HG03064 (cell line): ENCODE data around the gene PRXL2A.
"Not testable (repeated sequence)": the region's sequence is repeated elsewhere in the genome, so short reads cannot be mapped to it uniquely, and the experiment has no call there.

Experiments used
- ATAC-seq: cut with Tn5 transposase; IDR thresholded peaks from one replicate; pipeline ENCODE4 v1.9.1; 2021; ENCODE audit warnings: low read depth; ENCODE audit not compliant: unreplicated experiment

Gene PRXL2A

GRCh38 chr10:80408242-80409101 is at the start of gene PRXL2A:
PRXL2A (plus strand) TSS chr10:80408551; CDS start chr10:80420468, 11,917 bp downstream.
- peak; percentile 98 for ATAC-seq

GRCh38 chr10:80358925-80359324 is 49.4 kb upstream of the PRXL2A start:
- not testable (repeated sequence) for ATAC-seq

GRCh38 chr10:80359644-80360043 is 48.7 kb upstream of the PRXL2A start:
- no peak for ATAC-seq

- ATAC-seq = no peak
These were observed 42.8 kb upstream of the PRXL2A start for GRCh38 chr10:80365510-80365909.

- ATAC-seq = no peak
These were observed 36.9 kb upstream of the PRXL2A start for GRCh38 chr10:80371467-80371866.

- no peak for ATAC-seq
These were observed 35.7 kb upstream of the PRXL2A start for GRCh38 chr10:80372675-80373074.

- no peak for ATAC-seq
These were observed 34.8 kb upstream of the PRXL2A start for GRCh38 chr10:80373502-80373901.

- no peak for ATAC-seq
These were observed 28.6 kb upstream of the PRXL2A start for GRCh38 chr10:80379701-80380100.

- ATAC-seq = no peak
These were observed 28.2 kb upstream of the PRXL2A start for GRCh38 chr10:80380185-80380584.

- ATAC-seq = no peak
These were observed 25.4 kb upstream of the PRXL2A start for GRCh38 chr10:80382989-80383388.

GRCh38 chr10:80390740-80391139 is 17.6 kb upstream of the PRXL2A start:
- no peak for ATAC-seq

- ATAC-seq = no peak
These were observed 16.1 kb upstream of the PRXL2A start for GRCh38 chr10:80392250-80392649.

- ATAC-seq = no peak
These were observed 13.9 kb upstream of the PRXL2A start for GRCh38 chr10:80394358-80394916.

GRCh38 chr10:80397014-80397413 is 11.3 kb upstream of the PRXL2A start:
- no peak for ATAC-seq

GRCh38 chr10:80400136-80400804 is 8.1 kb upstream of the PRXL2A start:
- no peak for ATAC-seq

GRCh38 chr10:80405035-80405434 is 3.3 kb upstream of the PRXL2A start:
- no peak for ATAC-seq

GRCh38 chr10:80405626-80406025 is 2.7 kb upstream of the PRXL2A start:
- no peak for ATAC-seq

GRCh38 chr10:80406204-80406603 is 2.1 kb upstream of the PRXL2A start:
- no peak for ATAC-seq

GRCh38 chr10:80407812-80408241 is 524 bp upstream of the PRXL2A start:
- peak; percentile 21 for ATAC-seq

GRCh38 chr10:80409121-80409520 is 770 bp downstream of the PRXL2A start:
- no peak for ATAC-seq

- ATAC-seq = no peak
These were observed 1.8 kb downstream of the PRXL2A start for GRCh38 chr10:80410122-80410521.
